Measurements from ENCODE around the gene ARF1.

DNA sequence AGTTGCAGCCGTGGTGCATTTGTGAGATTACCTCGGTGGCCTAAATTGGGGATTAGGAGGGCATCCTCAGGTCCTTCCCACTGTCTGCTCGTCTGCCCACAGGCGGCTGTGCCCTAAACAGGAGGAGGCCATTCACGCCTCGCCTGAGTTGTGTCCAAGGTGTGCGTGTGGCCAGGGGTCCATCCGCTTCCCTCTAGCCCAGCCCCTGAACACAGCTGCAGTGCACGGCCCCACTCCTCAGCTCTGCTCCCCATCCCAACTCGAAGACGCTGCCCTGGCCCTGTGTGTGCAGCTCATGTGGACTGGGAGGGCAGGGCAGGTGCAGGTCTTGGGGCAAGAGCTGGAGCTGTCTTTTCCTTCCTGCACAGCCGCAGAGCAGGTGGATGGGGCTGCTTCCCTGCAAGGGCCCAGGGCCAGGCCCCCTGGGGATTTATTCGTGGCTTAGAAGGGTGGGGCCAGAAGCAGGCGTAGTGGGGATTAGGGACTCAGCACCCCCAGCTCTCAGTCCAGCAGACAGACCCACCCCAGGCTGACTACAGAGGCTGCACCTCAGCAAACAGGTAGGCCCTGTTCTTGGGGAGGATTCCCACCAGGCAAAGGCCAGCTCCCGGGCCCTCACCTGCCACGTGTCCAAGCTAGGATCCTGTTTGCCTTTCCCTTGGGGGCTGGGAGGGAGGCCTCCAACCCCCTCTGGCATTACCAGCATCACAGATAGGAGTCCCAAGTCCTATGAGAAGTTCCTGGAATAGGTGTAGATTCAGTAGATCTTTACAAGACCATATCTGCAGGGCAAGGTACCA lies 61.9 kb downstream of the ARF1 start:
- TF ChIP-seq EZH2 (IDR thresholded peaks at IDR 0.05; ENCODE audit: borderline replicate concordance, low read depth, low read length, poor library complexity, severe bottlenecking): no peak
- TF ChIP-seq, protein P1, sequence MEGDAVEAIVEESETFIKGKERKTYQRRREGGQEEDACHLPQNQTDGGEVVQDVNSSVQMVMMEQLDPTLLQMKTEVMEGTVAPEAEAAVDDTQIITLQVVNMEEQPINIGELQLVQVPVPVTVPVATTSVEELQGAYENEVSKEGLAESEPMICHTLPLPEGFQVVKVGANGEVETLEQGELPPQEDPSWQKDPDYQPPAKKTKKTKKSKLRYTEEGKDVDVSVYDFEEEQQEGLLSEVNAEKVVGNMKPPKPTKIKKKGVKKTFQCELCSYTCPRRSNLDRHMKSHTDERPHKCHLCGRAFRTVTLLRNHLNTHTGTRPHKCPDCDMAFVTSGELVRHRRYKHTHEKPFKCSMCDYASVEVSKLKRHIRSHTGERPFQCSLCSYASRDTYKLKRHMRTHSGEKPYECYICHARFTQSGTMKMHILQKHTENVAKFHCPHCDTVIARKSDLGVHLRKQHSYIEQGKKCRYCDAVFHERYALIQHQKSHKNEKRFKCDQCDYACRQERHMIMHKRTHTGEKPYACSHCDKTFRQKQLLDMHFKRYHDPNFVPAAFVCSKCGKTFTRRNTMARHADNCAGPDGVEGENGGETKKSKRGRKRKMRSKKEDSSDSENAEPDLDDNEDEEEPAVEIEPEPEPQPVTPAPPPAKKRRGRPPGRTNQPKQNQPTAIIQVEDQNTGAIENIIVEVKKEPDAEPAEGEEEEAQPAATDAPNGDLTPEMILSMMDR (conservative IDR thresholded peaks at IDR 0.05; ENCODE audit: low read depth, low read length): no peak
